HG03135 (cell line): ENCODE data around the gene GAL3ST1.
"Not testable (repeated sequence)": the region's sequence is repeated elsewhere in the genome, so short reads cannot be mapped to it uniquely, and the experiment has no call there.

Experiments used
- ATAC-seq: cut with Tn5 transposase; IDR thresholded peaks from one replicate; pipeline ENCODE4 v1.9.1; 2021; ENCODE audit warnings: mild to moderate bottlenecking, moderate library complexity; ENCODE audit not compliant: unreplicated experiment

GAL3ST1 gene

GRCh38 chr22:30566125-30566524, 8.3 kb downstream of the GAL3ST1 start:
- no peak for ATAC-seq

GRCh38 chr22:30565341-30565740, 9.1 kb downstream of the GAL3ST1 start:
- no peak for ATAC-seq

GRCh38 chr22:30564761-30565119, 9.7 kb downstream of the GAL3ST1 start:
- ATAC-seq: no peak

GRCh38 chr22:30564045-30564760, 10.3 kb downstream of the GAL3ST1 start:
- ATAC-seq: no peak

GRCh38 chr22:30562366-30562765, 12.1 kb downstream of the GAL3ST1 start:
- ATAC-seq: no peak

- no peak for ATAC-seq
These were observed 12.9 kb downstream of the GAL3ST1 start for GRCh38 chr22:30561402-30562189.

GRCh38 chr22:30560643-30561202, 13.7 kb downstream of the GAL3ST1 start:
- not testable (repeated sequence) for ATAC-seq

- ATAC-seq: no peak
These were observed 14.6 kb downstream of the GAL3ST1 start for GRCh38 chr22:30559889-30560288.

- no peak for ATAC-seq
These were observed 17.2 kb downstream of the GAL3ST1 start for GRCh38 chr22:30557243-30557642.

- no peak for ATAC-seq
These were observed 18.1 kb downstream of the GAL3ST1 start for GRCh38 chr22:30556388-30556787.

GRCh38 chr22:30555282-30556210, 18.9 kb downstream of the GAL3ST1 start:
- ATAC-seq: no peak

GRCh38 chr22:30553971-30554370, 20.5 kb downstream of the GAL3ST1 start:
- no peak for ATAC-seq

GRCh38 chr22:30552719-30553118, 21.7 kb downstream of the GAL3ST1 start:
- ATAC-seq: no peak

- not testable (repeated sequence) for ATAC-seq
These were observed 22.7 kb downstream of the GAL3ST1 start for GRCh38 chr22:30551813-30552212.

- no peak for ATAC-seq
These were observed 27.3 kb downstream of the GAL3ST1 start for GRCh38 chr22:30547188-30547587.

- ATAC-seq: no peak
These were observed 27.8 kb downstream of the GAL3ST1 start, which contains the start of gene SEC14L6 for GRCh38 chr22:30546616-30547015. Gene SEC14L6 (minus strand): TSS chr22:30546741. CDS start chr22:30546682, 59 bp downstream.

- ATAC-seq: no peak
These were observed 31.7 kb downstream of the GAL3ST1 start for GRCh38 chr22:30542811-30543188.

- no peak for ATAC-seq
These were observed 32.3 kb downstream of the GAL3ST1 start for GRCh38 chr22:30541961-30542810.

- ATAC-seq: not testable (repeated sequence)
These were observed 33.0 kb downstream of the GAL3ST1 start for GRCh38 chr22:30541511-30541910.

- no peak for ATAC-seq
These were observed 35.1 kb downstream of the GAL3ST1 start for GRCh38 chr22:30539368-30539767.
